HG02938 (cell line): ENCODE data around the gene CSH1.
"Not testable (repeated sequence)": the region's sequence is repeated elsewhere in the genome, so short reads cannot be mapped to it uniquely, and the experiment has no call there.

Experiments used
- ATAC-seq: cut with Tn5 transposase; IDR thresholded peaks from one replicate; pipeline ENCODE4 v1.9.1; 2021; ENCODE audit warnings: mild to moderate bottlenecking, moderate library complexity; ENCODE audit not compliant: unreplicated experiment

Gene CSH1

DNA sequence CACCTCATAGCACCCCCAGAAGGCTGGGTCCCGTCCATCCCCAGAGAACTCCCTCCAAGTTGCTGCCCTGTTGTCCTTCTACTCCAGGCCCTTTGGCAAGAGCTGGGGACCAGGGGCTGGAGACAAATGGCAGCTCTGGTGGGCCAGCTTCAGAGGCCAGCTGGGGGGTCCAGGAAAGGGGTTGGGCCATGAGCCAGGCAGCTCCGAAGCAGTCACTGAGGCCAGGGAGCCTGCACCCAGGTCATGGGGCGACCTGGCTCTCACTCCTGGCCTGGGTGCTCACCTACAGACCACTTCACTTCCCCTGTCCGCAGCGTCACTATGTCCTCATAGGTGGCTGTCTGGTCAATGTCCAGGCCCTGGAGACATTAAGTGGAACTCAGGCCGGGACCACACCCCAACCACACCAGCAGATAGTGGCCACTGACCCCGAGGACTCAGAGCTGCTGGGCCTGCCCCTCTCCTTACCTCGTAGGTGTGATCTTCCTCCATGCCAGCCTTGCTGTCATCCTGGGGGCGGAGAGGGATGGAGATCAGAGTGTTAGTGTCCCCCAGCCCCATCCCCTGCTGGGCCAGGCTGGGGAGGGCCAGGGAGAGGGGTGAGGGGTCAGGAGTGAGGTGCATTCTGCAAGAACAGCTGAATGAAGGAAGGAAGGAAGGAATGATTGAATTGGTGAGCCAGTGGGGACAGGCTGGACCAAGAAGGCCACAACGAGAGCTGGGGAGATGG is 32.8 kb upstream of the CSH1 start:
- ATAC-seq = no peak

GRCh38 chr17:63928172-63928666 is 31.8 kb upstream of the CSH1 start:
- no peak for ATAC-seq

GRCh38 chr17:63927464-63928171 is 31.2 kb upstream of the CSH1 start:
- no peak for ATAC-seq

- no peak for ATAC-seq
Measured at GRCh38 chr17:63926164-63926563, 29.8 kb upstream of the CSH1 start.

DNA sequence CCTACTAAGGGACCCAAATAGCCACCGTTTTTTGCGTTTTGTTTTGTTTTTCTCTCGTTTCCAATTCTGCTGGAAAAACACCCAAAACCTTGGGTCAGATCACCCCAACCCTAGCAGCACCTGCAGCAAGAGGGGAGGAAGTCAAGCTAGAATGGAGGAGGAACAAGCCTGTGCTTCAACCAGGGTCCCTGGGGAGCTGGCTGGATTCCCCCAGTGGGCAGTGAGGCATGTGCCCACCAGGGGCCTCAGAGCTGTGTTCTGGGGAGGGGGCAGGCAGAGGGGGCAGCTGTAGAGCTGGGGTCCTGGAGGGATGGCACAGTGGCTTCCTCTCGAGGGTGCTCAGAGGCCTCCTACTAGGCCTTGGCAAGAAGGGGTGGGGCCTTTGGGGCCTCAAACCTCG is 29.2 kb upstream of the CSH1 start:
- no peak for ATAC-seq

DNA sequence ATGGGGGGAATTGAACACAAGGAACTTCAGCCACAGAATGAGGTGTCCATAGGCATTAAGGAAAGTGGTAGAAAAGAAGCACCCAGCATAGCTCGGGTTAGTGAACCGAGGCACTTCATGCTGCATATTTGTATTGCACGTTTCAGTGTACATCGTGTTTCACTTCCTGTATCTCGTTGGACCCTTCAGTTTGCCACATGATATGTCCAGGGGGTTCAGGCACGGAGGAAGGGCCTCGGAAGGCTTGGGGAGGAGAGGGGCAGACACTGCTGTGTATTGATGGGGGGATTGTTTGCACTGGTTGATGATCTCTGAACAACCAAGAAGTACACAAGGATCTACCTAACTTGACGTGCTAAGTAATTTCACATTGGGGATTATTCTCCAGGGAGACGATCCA is 26.0 kb upstream of the CSH1 start:
- not testable (repeated sequence) for ATAC-seq

DNA sequence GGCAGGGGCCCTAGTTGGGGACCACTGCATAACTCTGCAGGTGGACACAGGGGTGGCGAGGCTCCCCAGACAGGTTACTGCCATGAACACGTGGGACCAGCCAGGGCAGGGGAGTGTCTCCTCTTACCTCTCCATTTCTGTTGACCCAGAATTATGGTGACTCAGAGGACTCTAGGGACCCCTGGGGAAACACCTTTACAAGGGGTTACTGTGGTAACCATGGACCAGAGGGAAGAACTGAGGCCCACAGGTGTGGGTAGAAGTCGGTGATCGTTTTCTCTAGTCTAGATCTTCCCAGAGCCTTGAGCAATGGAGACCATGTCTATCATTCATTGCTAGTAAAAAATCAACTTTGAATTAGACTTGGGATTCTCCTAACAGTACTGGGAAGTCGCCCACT is 24.4 kb upstream of the CSH1 start:
- ATAC-seq = not testable (repeated sequence)

DNA sequence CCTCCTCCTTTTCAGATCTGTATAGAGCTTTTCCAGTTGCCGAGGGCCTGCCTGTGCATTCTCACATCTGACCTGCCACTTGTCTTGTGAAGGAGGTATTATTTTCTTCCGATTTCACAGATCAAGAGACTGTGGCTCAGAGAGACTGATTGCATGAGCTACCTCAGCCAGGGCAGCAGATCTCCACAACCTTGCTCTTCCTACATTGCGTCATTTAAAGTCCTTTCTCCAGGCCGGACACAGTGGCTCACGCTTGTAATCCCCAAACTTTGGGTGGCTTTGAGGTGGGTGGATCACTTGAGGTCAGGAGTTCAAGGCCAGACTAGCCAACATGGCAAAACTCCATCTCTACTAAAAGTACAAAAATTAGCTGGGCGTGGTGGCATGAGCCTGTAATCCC is 23.7 kb upstream of the CSH1 start:
- ATAC-seq = not testable (repeated sequence)

DNA sequence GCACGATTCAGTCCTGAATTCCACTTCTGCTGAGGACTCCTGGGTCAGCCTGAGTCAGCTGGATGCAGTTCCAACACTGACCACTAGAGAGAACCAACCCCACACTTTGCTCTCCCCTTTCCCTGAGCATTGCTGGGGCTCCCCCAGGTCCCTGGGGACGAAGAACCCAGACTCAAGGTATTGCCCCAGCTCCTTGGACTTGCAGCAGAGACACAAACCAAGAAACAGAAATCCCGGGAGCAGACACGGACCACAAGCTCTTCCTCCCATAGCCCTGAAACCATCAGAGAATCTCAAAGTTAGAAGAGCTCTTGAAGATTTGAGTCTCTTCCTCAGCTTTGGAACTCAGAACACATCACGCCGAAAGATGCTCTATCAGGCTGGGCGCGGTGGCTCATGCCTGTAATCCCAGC is 22.9 kb upstream of the CSH1 start:
- peak; percentile 71 for ATAC-seq

GRCh38 chr17:63918789-63919305 is 22.5 kb upstream of the CSH1 start, which contains the start of gene GH1:
Gene GH1, minus strand, starts transcription at chr17:63918839. Its CDS starts 63 bp downstream, at chr17:63918776.
- not testable (repeated sequence) for ATAC-seq

DNA sequence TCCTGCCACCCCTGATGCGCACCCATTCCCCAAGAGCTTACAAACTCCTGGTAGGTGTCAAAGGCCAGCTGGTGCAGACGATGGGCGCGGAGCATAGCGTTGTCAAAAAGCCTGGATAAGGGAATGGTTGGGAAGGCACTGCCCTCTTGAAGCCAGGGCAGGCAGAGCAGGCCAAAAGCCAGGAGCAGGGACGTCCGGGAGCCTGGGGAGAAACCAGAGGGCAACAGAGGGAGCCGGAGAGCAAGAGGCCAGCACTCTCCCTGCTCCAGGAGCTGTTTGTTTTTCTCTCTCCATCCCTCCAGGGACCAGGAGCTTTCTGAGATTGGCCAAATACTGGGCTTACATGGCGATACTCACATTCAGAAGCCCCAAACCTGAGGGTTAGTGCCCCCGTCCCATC is 21.9 kb upstream of the CSH1 start:
- ATAC-seq = no peak

- no peak for ATAC-seq
Measured at GRCh38 chr17:63917646-63918045, 21.3 kb upstream of the CSH1 start.

GRCh38 chr17:63917206-63917605 is 20.8 kb upstream of the CSH1 start:
- not testable (repeated sequence) for ATAC-seq

GRCh38 chr17:63916566-63917185 is 20.3 kb upstream of the CSH1 start:
- no peak for ATAC-seq

DNA sequence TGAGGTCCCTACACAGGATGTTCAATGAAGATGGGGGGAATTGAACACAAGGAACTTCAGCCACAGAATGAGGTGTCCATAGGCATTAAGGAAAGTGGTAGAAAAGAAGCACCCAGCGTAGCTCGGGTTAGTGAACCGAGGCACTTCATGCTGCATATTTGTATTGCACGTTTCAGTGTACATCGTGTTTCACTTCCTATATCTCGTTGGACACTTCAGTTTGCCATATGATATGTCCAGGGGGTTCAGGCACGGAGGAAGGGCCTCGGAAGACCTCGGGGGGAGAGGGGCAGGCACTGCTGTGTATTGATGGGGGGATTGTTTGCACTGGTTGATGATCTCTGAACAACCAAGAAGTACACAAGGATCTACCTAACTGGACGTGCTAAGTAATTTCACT is 19.4 kb upstream of the CSH1 start:
- ATAC-seq = not testable (repeated sequence)

DNA sequence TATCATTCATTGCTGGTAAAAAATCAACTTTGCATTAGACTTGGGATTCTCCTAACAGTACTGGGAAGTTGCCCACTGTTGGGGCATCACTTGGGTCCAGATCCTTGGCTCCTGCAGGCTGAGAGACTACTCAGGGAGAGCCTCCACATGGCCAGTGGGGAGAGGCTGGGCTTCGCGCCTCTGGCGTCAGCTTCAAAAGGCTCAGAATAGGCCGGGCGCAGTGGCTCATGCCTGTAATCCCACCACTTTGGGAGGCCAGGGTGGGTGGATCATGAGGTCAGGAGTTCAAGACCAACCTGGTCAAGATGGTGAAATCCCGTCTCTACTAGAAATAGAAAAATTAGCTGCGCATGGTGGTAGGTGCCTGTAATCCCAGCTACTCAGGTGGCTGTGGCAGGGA is 18.1 kb upstream of the CSH1 start:
- no peak for ATAC-seq

DNA sequence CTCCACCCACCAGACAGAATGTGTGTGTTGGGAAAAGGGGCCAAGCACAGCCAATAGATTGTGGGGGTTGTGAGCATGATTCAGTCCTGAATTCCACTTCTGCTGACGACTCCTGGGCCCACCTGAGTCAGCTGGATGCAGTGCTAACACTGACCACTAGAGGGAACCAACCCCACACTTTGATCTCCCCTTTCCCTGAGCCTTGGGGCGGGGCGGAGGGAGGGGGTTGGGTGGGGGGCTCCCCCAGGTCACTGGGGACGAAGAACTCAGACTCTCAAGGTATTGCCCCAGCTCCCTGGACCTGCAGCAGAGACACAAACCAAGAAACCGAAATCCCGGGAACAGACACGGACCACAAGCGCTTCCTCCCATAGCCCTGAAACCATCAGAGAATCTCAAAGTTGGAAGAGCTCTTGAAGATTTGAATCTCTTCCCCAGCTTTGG is 15.3 kb upstream of the CSH1 start:
- ATAC-seq = no peak

- ATAC-seq = no peak
Measured at GRCh38 chr17:63911041-63911635, 14.8 kb upstream of the CSH1 start, which contains the start of gene CSHL1. Gene CSHL1, minus strand, starts transcription at chr17:63911258. Its CDS starts 62 bp downstream, at chr17:63911196.

GRCh38 chr17:63910096-63910495 is 13.7 kb upstream of the CSH1 start:
- ATAC-seq = no peak

DNA sequence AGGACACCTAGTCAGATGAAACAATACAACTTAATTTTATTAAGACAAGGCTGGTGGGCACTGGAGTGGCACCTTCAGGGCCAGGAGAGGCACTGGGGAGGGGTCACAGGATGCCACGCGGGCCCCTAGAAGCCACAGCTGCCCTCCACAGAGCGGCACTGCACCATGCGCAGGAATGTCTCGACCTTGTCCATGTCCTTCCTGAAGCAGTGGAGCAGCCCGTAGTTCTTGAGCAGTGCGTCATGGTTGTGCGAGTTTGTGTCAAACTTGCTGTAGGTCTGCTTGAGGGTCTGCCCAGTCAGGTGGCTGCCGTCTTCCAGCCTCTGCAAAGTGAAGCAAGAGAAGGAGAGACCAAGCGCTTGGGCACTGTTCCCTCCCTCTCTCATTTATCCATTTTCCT is 13.2 kb upstream of the CSH1 start:
- not testable (repeated sequence) for ATAC-seq
